Measurements from ENCODE around the gene EPHB2.

DNA sequence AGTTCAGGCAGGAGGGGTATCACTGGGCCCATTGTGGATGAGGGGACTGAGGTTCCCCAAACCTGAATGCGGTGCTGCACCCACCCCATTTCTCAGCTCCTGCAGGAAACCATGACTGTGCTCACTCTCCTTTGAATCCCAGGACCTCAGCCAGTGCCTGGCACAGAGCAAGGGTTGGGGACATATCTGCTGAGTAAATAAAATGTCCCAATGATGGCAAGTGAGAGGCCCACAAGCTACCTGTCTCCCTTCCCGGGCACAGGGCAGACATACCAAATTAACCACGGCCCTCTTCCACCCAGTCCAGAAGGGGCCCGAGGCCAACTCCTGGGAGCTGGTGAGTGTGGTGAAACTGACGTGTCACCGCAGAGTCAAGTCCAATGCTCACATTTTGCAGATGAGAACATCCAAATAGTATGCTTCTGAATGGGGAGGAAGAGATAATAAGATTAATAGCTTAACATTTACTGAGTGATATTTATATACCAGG lies 97.6 kb downstream of the EPHB2 start:
- TF ChIP-seq, protein P1, sequence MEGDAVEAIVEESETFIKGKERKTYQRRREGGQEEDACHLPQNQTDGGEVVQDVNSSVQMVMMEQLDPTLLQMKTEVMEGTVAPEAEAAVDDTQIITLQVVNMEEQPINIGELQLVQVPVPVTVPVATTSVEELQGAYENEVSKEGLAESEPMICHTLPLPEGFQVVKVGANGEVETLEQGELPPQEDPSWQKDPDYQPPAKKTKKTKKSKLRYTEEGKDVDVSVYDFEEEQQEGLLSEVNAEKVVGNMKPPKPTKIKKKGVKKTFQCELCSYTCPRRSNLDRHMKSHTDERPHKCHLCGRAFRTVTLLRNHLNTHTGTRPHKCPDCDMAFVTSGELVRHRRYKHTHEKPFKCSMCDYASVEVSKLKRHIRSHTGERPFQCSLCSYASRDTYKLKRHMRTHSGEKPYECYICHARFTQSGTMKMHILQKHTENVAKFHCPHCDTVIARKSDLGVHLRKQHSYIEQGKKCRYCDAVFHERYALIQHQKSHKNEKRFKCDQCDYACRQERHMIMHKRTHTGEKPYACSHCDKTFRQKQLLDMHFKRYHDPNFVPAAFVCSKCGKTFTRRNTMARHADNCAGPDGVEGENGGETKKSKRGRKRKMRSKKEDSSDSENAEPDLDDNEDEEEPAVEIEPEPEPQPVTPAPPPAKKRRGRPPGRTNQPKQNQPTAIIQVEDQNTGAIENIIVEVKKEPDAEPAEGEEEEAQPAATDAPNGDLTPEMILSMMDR (IDR thresholded peaks at IDR 0.05): no peak
- TF ChIP-seq POLR2A (IDR thresholded peaks at IDR 0.05; ENCODE audit: low read length): no peak
- TF ChIP-seq ZC3H11A (IDR thresholded peaks at IDR 0.05): no peak
- TF ChIP-seq SREBF2 (IDR thresholded peaks at IDR 0.05): no peak
- no peak for TF ChIP-seq HMGXB4 (CRISPR knock-in tag; IDR thresholded peaks at IDR 0.05; ENCODE audit: borderline replicate concordance)
- TF ChIP-seq CBX8 (IDR thresholded peaks at IDR 0.05): no peak
- no peak for TF ChIP-seq EHF (CRISPR knock-in tag; IDR thresholded peaks at IDR 0.05)
- TF ChIP-seq EP300 (IDR thresholded peaks at IDR 0.05): no peak
- no peak for TF ChIP-seq CEBPB (IDR thresholded peaks at IDR 0.05)
- no peak for TF ChIP-seq ZSCAN20 (CRISPR knock-in tag; IDR thresholded peaks at IDR 0.05)
